NCI-H2196 treated with DMSO at 0.1 percent for 48 hours (cell line): Measurements from ENCODE around the gene ANXA2.
"Not testable (repeated sequence)": the region's sequence is repeated elsewhere in the genome, so short reads cannot be mapped to it uniquely, and the experiment has no call there.

Experiments
- DNase-seq: peaks from one replicate; lab custom pipeline; 2025; ENCODE audit not compliant: unreplicated experiment; lab: John Stamatoyannopoulos, UW

Gene ANXA2

GRCh38 chr15:60397772-60398445 lies at the start of gene ANXA2:
ANXA2 (minus strand) TSS chr15:60397986; CDS start chr15:60386075, 11,911 bp downstream.
- DNase-seq = no peak

- DNase-seq = no peak
Observed at GRCh38 chr15:60444289-60444912, 46.6 kb upstream of the ANXA2 start.

- no peak for DNase-seq
Observed at GRCh38 chr15:60442763-60443162, 45.0 kb upstream of the ANXA2 start.

GRCh38 chr15:60442031-60442650 lies 44.4 kb upstream of the ANXA2 start:
- no peak for DNase-seq

GRCh38 chr15:60441331-60441730 lies 43.5 kb upstream of the ANXA2 start:
- DNase-seq = no peak

GRCh38 chr15:60438646-60439045 lies 40.9 kb upstream of the ANXA2 start:
- DNase-seq = no peak

- DNase-seq = no peak
Observed at GRCh38 chr15:60428935-60429334, 31.1 kb upstream of the ANXA2 start.

GRCh38 chr15:60426870-60427508 lies 29.2 kb upstream of the ANXA2 start:
- DNase-seq = no peak

GRCh38 chr15:60425461-60425860 lies 27.7 kb upstream of the ANXA2 start:
- DNase-seq = no peak

GRCh38 chr15:60424006-60424405 lies 26.2 kb upstream of the ANXA2 start:
- no peak for DNase-seq

- no peak for DNase-seq
Observed at GRCh38 chr15:60423537-60423936, 25.8 kb upstream of the ANXA2 start.

- no peak for DNase-seq
Observed at GRCh38 chr15:60421544-60421943, 23.8 kb upstream of the ANXA2 start.

- DNase-seq = no peak
Observed at GRCh38 chr15:60420203-60420716, 22.5 kb upstream of the ANXA2 start.

GRCh38 chr15:60419753-60420152 lies 22.0 kb upstream of the ANXA2 start:
- no peak for DNase-seq

GRCh38 chr15:60418096-60418495 lies 20.3 kb upstream of the ANXA2 start:
- no peak for DNase-seq

GRCh38 chr15:60417112-60417511 lies 19.3 kb upstream of the ANXA2 start:
- no peak for DNase-seq

- DNase-seq = no peak
Observed at GRCh38 chr15:60416484-60416883, 18.7 kb upstream of the ANXA2 start.

GRCh38 chr15:60414016-60414682 lies 16.4 kb upstream of the ANXA2 start:
- DNase-seq = no peak

- no peak for DNase-seq
Observed at GRCh38 chr15:60413231-60413824, 15.5 kb upstream of the ANXA2 start.

GRCh38 chr15:60412807-60413206 lies 15.0 kb upstream of the ANXA2 start:
- DNase-seq = not testable (repeated sequence)
